ENCODE data around the gene NPPB. TPM values are rescaled to one million over a fixed set of nuclear protein-coding genes. Genes with fewer than 3 reads are reported as not detected.

NPPB gene
- total and polyA plus RNA-seq, 9 of the 15 experiments (the other 6 are each of a cell fraction or from before 2014, with no cell fraction given) = not detected

DNA sequence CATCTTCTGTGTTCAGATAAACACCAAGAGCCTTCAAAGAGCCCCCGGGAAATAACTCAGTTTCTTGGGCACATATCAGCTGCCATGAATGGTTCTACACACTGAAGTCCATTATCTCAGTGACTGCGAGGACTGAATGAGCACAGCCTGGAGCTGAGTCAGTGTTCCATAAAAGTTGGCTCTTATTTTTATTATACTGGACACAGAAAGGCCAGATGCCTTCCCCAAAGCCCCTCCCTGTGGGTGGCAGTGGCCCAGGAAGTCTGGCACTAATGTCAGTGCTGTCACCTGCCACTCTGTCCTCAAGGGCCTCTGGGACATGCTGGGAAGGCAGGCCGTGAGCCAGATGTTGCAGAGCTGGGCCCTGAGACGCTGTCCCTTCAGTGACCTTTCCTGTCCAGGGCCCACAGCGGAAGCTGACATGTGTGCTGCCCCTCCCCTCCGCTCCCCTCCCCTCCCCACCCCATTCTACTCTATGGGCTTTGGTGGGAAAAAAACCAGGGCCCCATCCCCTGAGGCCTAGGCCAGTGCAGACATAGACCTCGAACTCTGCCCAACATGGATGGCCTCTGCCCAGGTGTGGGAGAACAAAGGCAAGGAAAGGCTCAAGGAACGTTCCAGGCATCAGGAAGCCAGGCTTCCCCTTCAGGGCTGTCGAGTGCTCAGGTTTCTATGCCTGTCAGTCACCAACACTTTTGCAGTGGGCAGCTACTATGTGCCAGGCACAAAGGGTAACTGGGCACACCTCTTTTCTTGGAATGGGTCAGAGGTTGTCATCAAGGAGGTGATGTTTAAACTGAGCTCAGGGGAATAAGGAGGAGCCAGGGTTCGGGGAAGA, 22.4 kb upstream of the NPPB start (continued):
- TF ChIP-seq, protein P1, sequence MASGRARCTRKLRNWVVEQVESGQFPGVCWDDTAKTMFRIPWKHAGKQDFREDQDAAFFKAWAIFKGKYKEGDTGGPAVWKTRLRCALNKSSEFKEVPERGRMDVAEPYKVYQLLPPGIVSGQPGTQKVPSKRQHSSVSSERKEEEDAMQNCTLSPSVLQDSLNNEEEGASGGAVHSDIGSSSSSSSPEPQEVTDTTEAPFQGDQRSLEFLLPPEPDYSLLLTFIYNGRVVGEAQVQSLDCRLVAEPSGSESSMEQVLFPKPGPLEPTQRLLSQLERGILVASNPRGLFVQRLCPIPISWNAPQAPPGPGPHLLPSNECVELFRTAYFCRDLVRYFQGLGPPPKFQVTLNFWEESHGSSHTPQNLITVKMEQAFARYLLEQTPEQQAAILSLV (tag; IDR thresholded peaks at IDR 0.05) = no peak
- TF ChIP-seq KDM1A (IDR thresholded peaks at IDR 0.05) (no peak), SIX5 (IDR thresholded peaks at IDR 0.05; ENCODE audit: borderline replicate concordance in 1 of 2, insufficient read depth in 1 of 2, low read depth in 1 of 2, low read length in 2 of 2) (no peak), ZZZ3 (IDR thresholded peaks at IDR 0.05) (no peak), SMARCC2 (IDR thresholded peaks at IDR 0.05; ENCODE audit: low read depth) (no peak), ZNF311 (CRISPR knock-in tag; IDR thresholded peaks at IDR 0.05) (peak; percentile 26; the same call in 1 of the 2 replicates), ZNF696 (CRISPR knock-in tag; conservative IDR thresholded peaks at IDR 0.05) (no peak), ZNF384 (IDR thresholded peaks at IDR 0.05; ENCODE audit: low read depth, low read length) (no peak)
- TF ChIP-seq, protein P2, sequence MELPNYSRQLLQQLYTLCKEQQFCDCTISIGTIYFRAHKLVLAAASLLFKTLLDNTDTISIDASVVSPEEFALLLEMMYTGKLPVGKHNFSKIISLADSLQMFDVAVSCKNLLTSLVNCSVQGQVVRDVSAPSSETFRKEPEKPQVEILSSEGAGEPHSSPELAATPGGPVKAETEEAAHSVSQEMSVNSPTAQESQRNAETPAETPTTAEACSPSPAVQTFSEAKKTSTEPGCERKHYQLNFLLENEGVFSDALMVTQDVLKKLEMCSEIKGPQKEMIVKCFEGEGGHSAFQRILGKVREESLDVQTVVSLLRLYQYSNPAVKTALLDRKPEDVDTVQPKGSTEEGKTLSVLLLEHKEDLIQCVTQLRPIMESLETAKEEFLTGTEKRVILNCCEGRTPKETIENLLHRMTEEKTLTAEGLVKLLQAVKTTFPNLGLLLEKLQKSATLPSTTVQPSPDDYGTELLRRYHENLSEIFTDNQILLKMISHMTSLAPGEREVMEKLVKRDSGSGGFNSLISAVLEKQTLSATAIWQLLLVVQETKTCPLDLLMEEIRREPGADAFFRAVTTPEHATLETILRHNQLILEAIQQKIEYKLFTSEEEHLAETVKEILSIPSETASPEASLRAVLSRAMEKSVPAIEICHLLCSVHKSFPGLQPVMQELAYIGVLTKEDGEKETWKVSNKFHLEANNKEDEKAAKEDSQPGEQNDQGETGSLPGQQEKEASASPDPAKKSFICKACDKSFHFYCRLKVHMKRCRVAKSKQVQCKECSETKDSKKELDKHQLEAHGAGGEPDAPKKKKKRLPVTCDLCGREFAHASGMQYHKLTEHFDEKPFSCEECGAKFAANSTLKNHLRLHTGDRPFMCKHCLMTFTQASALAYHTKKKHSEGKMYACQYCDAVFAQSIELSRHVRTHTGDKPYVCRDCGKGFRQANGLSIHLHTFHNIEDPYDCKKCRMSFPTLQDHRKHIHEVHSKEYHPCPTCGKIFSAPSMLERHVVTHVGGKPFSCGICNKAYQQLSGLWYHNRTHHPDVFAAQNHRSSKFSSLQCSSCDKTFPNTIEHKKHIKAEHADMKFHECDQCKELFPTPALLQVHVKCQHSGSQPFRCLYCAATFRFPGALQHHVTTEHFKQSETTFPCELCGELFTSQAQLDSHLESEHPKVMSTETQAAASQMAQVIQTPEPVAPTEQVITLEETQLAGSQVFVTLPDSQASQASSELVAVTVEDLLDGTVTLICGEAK (IDR thresholded peaks at IDR 0.05) = peak; percentile 18; the same call in 1 of the 2 replicates
- TF ChIP-seq, protein P2 (CRISPR knock-in tag; IDR thresholded peaks at IDR 0.05) = no peak
- TF ChIP-seq, protein P3, sequence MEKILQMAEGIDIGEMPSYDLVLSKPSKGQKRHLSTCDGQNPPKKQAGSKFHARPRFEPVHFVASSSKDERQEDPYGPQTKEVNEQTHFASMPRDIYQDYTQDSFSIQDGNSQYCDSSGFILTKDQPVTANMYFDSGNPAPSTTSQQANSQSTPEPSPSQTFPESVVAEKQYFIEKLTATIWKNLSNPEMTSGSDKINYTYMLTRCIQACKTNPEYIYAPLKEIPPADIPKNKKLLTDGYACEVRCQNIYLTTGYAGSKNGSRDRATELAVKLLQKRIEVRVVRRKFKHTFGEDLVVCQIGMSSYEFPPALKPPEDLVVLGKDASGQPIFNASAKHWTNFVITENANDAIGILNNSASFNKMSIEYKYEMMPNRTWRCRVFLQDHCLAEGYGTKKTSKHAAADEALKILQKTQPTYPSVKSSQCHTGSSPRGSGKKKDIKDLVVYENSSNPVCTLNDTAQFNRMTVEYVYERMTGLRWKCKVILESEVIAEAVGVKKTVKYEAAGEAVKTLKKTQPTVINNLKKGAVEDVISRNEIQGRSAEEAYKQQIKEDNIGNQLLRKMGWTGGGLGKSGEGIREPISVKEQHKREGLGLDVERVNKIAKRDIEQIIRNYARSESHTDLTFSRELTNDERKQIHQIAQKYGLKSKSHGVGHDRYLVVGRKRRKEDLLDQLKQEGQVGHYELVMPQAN (IDR thresholded peaks at IDR 0.05; ENCODE audit: borderline replicate concordance) = no peak
- TF ChIP-seq, protein P4, sequence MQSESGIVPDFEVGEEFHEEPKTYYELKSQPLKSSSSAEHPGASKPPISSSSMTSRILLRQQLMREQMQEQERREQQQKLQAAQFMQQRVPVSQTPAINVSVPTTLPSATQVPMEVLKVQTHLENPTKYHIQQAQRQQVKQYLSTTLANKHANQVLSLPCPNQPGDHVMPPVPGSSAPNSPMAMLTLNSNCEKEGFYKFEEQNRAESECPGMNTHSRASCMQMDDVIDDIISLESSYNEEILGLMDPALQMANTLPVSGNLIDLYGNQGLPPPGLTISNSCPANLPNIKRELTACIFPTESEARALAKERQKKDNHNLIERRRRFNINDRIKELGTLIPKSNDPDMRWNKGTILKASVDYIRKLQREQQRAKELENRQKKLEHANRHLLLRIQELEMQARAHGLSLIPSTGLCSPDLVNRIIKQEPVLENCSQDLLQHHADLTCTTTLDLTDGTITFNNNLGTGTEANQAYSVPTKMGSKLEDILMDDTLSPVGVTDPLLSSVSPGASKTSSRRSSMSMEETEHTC (IDR thresholded peaks at IDR 0.05) = 0 out of 2 replicates have a peak, but pooled peaks have one; percentile 17

Data from K562 (cell line).